ENCODE data around the gene IRX3. TPM values are rescaled to one million over a fixed set of nuclear protein-coding genes. Genes with fewer than 3 reads are reported as not detected.

The IRX3 gene
- total and polyA plus RNA-seq, 2 of the 8 experiments (the other 6 are each of a cell fraction or from before 2014, with no cell fraction given): 0.50 to 1.6 TPM

- H3K27ac ChIP-seq (ENCODE audit: low read depth, low read length): no peak overlapping the region
- POLR2A ChIA-PET (ENCODE audit: partially characterized antibody): no interaction called here
- CTCF ChIA-PET (ENCODE audit: partially characterized antibody): interaction anchor here (1.6 kb wide), 1 partner anchor 43 kb away, joined by 3 read pairs; no protein-coding TSS in a partner anchor
- no peaks in the 10 kb centered on the region for H3K23me2 ChIP-seq (ENCODE audit: low read depth, low read length)
- no peak overlapping the region for H3K56ac ChIP-seq (replicated peaks; ENCODE audit: insufficient read length, low read depth, low read length)
- no peak overlapping the region for H3K23ac ChIP-seq (ENCODE audit: insufficient read length)
- H4K91ac ChIP-seq (replicated peaks; ENCODE audit: insufficient read length, low read length): no peak overlapping the region
- H2AFZ ChIP-seq (ENCODE audit: low read length): no peak overlapping the region
- H4K8ac ChIP-seq (ENCODE audit: extremely low read depth, insufficient read depth, low read length): no peak overlapping the region
- no peaks in the 10 kb centered on the region for H3K79me2 ChIP-seq (ENCODE audit: control insufficient read depth in 1 of 2, insufficient read depth in 2 of 2, low read length in 2 of 2)
- no peak overlapping the region for H2BK15ac ChIP-seq (ENCODE audit: low read length)
- no peak overlapping the region for H2BK5ac ChIP-seq (ENCODE audit: low read depth, low read length)
- no peak for FAIRE-seq
- no peak overlapping the region for H3K4ac ChIP-seq (replicated peaks; ENCODE audit: insufficient read length, low read depth, low read length)
- no peak overlapping the region for H2BK20ac ChIP-seq (ENCODE audit: low read length)
- no peak overlapping the region for H2BK12ac ChIP-seq (ENCODE audit: low read depth, low read length)
- H2BK120ac ChIP-seq (replicated peaks; ENCODE audit: low read depth, low read length): no peak overlapping the region
- H2AK5ac ChIP-seq (ENCODE audit: low read depth, low read length): no peak overlapping the region
- H4K5ac ChIP-seq (ENCODE audit: insufficient read length, low read depth, low read length): no peak overlapping the region
- H3K4me1 ChIP-seq (replicated peaks in 1 of 4; ENCODE audit: control insufficient read depth in 3 of 4, insufficient read depth in 4 of 4, low read length in 3 of 4): peaks cover 6 to 20% (median 18%) of the 10 kb centered on the region in 4 experiments
- H3K18ac ChIP-seq (ENCODE audit: extremely low read depth, low read length): no peak overlapping the region
- H3K27me3 ChIP-seq (replicated peaks in 1 of 4; ENCODE audit: control insufficient read depth in 3 of 4, extremely low read depth in 1 of 4, insufficient read depth in 3 of 4, low read length in 3 of 4): peaks cover 0 to 13% (median 5%) of the 10 kb centered on the region in 4 experiments; a peak in 3 of 7 replicates
- no peak overlapping the region for H3K4me2 ChIP-seq (ENCODE audit: insufficient read depth in 1 of 2, low read depth in 2 of 2, low read length in 2 of 2)
- no peaks in the 10 kb centered on the region for H3K36me3 ChIP-seq (ENCODE audit: control insufficient read depth in 2 of 4, insufficient read depth in 4 of 4, low read length in 3 of 4)
- no peaks in the 10 kb centered on the region for H3K79me1 ChIP-seq (ENCODE audit: low read depth, low read length)
- no peak overlapping the region for H3K4me3 ChIP-seq (ENCODE audit: extremely low read depth in 1 of 4, insufficient read depth in 2 of 4, low read depth in 3 of 4, low read length in 4 of 4)
- no peaks in the 10 kb centered on the region for H4K20me1 ChIP-seq (replicated peaks in 1 of 2; ENCODE audit: control insufficient read depth in 1 of 2, insufficient read depth in 2 of 2, low read length in 2 of 2)
- no peak overlapping the region for H3K9ac ChIP-seq (replicated peaks in 1 of 4; ENCODE audit: extremely low read depth in 1 of 4, low read depth in 3 of 4, low read length in 3 of 4)
- no peak overlapping the region for H3K14ac ChIP-seq (ENCODE audit: insufficient read length)
- WGBS, 2 experiments (ENCODE audit: extremely low coverage in 1 of 2, insufficient coverage in 1 of 2, insufficient read length in 1 of 2, insufficient replicate concordance in 2 of 2, low coverage in 1 of 2, low lambda C conversion rate in 2 of 2, missing lambda C conversion rate in 1 of 2): 71% methylated on average over 5 of the region's 5 CpGs; no CpG with 5 or more reads in 1 of the 2 experiments
- no peak for DNase-seq (ENCODE audit: low read depth in 1 of 2, low spot score in 2 of 2)
- H3K9me3 ChIP-seq (ENCODE audit: insufficient read depth in 2 of 2, low read depth in 1 of 2, low read length in 1 of 2): no peaks in the 10 kb centered on the region
- no peak for TF ChIP-seq JUN (IDR thresholded peaks at IDR 0.05; ENCODE audit: low read depth, low read length)
- TF ChIP-seq POLR2A (IDR thresholded peaks at IDR 0.05; ENCODE audit: control extremely low read depth in 1 of 2, low read depth in 2 of 2, low read length in 2 of 2): no peak
- TF ChIP-seq CHD2 (IDR thresholded peaks at IDR 0.05; ENCODE audit: low read length): no peak
- TF ChIP-seq CHD1 (IDR thresholded peaks at IDR 0.05; ENCODE audit: low read depth, low read length): no peak
- TF ChIP-seq PHF8 (conservative IDR thresholded peaks at IDR 0.05; ENCODE audit: low read depth, low read length): no peak
- TF ChIP-seq, protein P1, sequence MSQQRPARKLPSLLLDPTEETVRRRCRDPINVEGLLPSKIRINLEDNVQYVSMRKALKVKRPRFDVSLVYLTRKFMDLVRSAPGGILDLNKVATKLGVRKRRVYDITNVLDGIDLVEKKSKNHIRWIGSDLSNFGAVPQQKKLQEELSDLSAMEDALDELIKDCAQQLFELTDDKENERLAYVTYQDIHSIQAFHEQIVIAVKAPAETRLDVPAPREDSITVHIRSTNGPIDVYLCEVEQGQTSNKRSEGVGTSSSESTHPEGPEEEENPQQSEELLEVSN (IDR thresholded peaks at IDR 0.05): no peak
- no peak for TF ChIP-seq KDM4A (IDR thresholded peaks at IDR 0.05; ENCODE audit: low read depth, low read length, severe bottlenecking)
- no peak for TF ChIP-seq TAF7 (optimal IDR thresholded peaks at IDR 0.05; ENCODE audit: borderline replicate concordance, low read depth, low read length)
- no peak for TF ChIP-seq CREB1 (IDR thresholded peaks at IDR 0.05)
These were observed 39.2 kb upstream of the IRX3 start for GRCh38 chr16:54325616-54326265.

Data from H1 (cell line).